Neural crest cell (in vitro differentiated cells): ENCODE results near the gene TMEM108. TPM values are rescaled to one million over a fixed set of nuclear protein-coding genes. Genes with fewer than 3 reads are reported as not detected.

Source experiments
- DNase-seq: peaks from one replicate; pipeline ENCODE4 v3.0.0; 2021; ENCODE audit warnings: low read depth, mixed read lengths, low spot score
- H3K27ac Mint-ChIP-seq: one replicate; pipeline ENCODE4 v1.8.0; 2021; ENCODE audit warnings: mild to moderate bottlenecking, mixed read lengths; ENCODE audit not compliant: unreplicated experiment
- H3K27me3 Mint-ChIP-seq: 2 replicates; pipeline ENCODE4 v1.8.0; 2021; ENCODE audit warnings: low read depth, mild to moderate bottlenecking, mixed read lengths
- H3K36me3 Mint-ChIP-seq: 2 replicates; pipeline ENCODE4 v1.8.0; 2021; ENCODE audit warnings: low read depth, mild to moderate bottlenecking, mixed read lengths
- H3K4me1 Mint-ChIP-seq: 2 replicates; pipeline ENCODE4 v1.8.0; 2021; ENCODE audit warnings: mixed read lengths
- H3K4me3 Mint-ChIP-seq: one replicate; pipeline ENCODE4 v1.8.0; 2021; ENCODE audit warnings: mild to moderate bottlenecking, mixed read lengths
- H3K9me3 Mint-ChIP-seq: 2 replicates; pipeline ENCODE4 v1.8.0; 2021; ENCODE audit warnings: mixed read lengths
- CTCF ChIP-seq: fragments of 200-600 bp; sonication (generic); conservative IDR thresholded peaks from 2 replicates; pipeline ENCODE4 v1.5.0; 2021; ENCODE audit warnings: antibody characterized with exemption, mild to moderate bottlenecking
- total RNA-seq: library from RNA; stranded (reverse); gene quantifications from 2 replicates; pipeline ENCODE4 v1.2.1, GENCODE V29; 2021

TMEM108 gene
- total RNA-seq, 1 donor from 2014 or later = 5.8 TPM

GRCh38 chr3:133426721-133427120, 388.5 kb downstream of the TMEM108 start:
- H3K4me3 Mint-ChIP-seq = no peak overlapping the region
- no peak overlapping the region for H3K27ac Mint-ChIP-seq
- no peaks in the 10 kb centered on the region for H3K27me3 Mint-ChIP-seq
- TF ChIP-seq CTCF = no peak
- peaks cover 4% of the 10 kb centered on the region for H3K4me1 Mint-ChIP-seq
- H3K9me3 Mint-ChIP-seq = no peaks in the 10 kb centered on the region
- DNase-seq = no peak
- no peaks in the 10 kb centered on the region for H3K36me3 Mint-ChIP-seq

DNA sequence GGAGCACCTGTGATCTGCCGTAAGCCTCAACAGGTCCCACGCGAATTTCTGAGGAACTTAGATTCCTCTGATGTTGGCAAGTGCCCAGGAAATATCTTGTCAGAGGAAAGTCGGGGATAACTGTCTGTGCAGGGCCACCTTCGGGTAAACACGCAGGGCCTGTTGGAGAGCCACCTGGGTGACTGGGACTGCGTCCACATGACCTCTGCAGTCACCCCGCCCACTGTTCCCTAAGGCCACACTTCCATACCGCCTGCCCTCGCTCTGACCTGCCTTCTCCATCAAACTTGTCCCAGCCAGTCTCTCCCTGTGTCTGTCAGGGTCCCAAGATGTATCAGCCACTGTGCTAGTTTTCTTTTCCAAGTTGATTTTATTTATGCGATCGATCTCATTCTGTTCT, 390.4 kb downstream of the TMEM108 start:
- TF ChIP-seq CTCF = no peak

GRCh38 chr3:133429063-133429462, 390.9 kb downstream of the TMEM108 start:
- no peak for DNase-seq
- Mint-ChIP-seq H3K27me3 (no peaks in the 10 kb centered on the region), H3K9me3 (no peaks in the 10 kb centered on the region), H3K4me1 (no peaks in the 10 kb centered on the region), H3K4me3 (no peak overlapping the region), H3K27ac (no peak overlapping the region), H3K36me3 (no peaks in the 10 kb centered on the region)
- no peak for TF ChIP-seq CTCF

More for the DNA sequence above, 390.4 kb downstream of the TMEM108 start:
- no peak overlapping the region for H3K27ac Mint-ChIP-seq
- no peaks in the 10 kb centered on the region for H3K9me3 Mint-ChIP-seq
- DNase-seq = no peak
- no peak overlapping the region for H3K4me3 Mint-ChIP-seq
- H3K36me3 Mint-ChIP-seq = no peaks in the 10 kb centered on the region
- no peaks in the 10 kb centered on the region for H3K27me3 Mint-ChIP-seq
- H3K4me1 Mint-ChIP-seq = peaks cover 3% of the 10 kb centered on the region

DNA sequence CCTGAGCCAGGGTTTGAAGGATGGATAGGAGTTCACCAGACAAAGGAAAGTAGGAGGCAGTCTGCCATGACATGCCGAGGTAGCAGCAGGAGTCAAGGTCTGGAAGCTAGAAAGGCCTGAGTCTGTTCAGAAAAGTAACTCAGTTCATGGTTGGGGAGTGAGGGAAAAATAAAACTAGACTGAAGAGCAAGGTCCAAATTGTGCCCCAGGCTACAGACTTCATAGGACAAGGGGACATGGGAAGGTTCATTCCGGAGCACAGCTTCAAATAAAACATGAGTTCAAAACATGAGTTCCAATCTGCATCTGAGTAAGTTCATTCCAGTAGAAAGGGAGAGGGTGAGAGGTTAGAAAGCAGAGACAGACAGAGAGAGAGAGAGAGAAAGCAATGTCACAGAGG, 401.4 kb downstream of the TMEM108 start:
- no peaks in the 10 kb centered on the region for H3K27me3 Mint-ChIP-seq
- peaks cover 2% of the 10 kb centered on the region for H3K9me3 Mint-ChIP-seq
- no peak overlapping the region for H3K27ac Mint-ChIP-seq
- no peak for TF ChIP-seq CTCF
- no peak overlapping the region for H3K4me3 Mint-ChIP-seq
- H3K4me1 Mint-ChIP-seq = peaks cover 4% of the 10 kb centered on the region
- DNase-seq = no peak
- H3K36me3 Mint-ChIP-seq = no peaks in the 10 kb centered on the region

GRCh38 chr3:133440652-133441051, 402.5 kb downstream of the TMEM108 start:
- Mint-ChIP-seq H3K27ac (no peak overlapping the region), H3K36me3 (no peaks in the 10 kb centered on the region), H3K4me1 (peaks cover 4% of the 10 kb centered on the region), H3K9me3 (peaks cover 2% of the 10 kb centered on the region), H3K4me3 (no peak overlapping the region), H3K27me3 (no peaks in the 10 kb centered on the region)
- DNase-seq = no peak
- no peak for TF ChIP-seq CTCF

GRCh38 chr3:133441867-133442270, 403.7 kb downstream of the TMEM108 start:
- Mint-ChIP-seq H3K4me1 (peaks cover 4% of the 10 kb centered on the region), H3K4me3 (no peak overlapping the region), H3K36me3 (no peaks in the 10 kb centered on the region), H3K27me3 (no peaks in the 10 kb centered on the region), H3K9me3 (peaks cover 2% of the 10 kb centered on the region), H3K27ac (no peak overlapping the region)
- TF ChIP-seq CTCF = no peak
- DNase-seq = no peak
